Measurements from ENCODE around the gene TMEM115.
A peak's percentile ranks its signal among the peaks of the same experiment; 100 is the strongest.

TMEM115 gene

GRCh38 chr3:50401978-50402595, 42.8 kb upstream of the TMEM115 start:
- Histone ChIP-seq H3K9me3 (ENCODE audit: control insufficient read depth, insufficient read depth, low read depth, low read length) (no peaks in the 10 kb centered on the region), H3K36me3 (ENCODE audit: control insufficient read depth in 2 of 2, insufficient read depth in 1 of 2, low read length in 2 of 2) (no peaks in the 10 kb centered on the region), H3K4me3 (ENCODE audit: low read depth, low read length) (no peak overlapping the region), H3K27ac (ENCODE audit: extremely low read depth, low read depth, low read length) (no peak overlapping the region), H3K4me1 (ENCODE audit: control insufficient read depth, insufficient read depth, low read length) (no peaks in the 10 kb centered on the region)
- ChIA-PET CTCF (no interaction called here), POLR2A (no interaction called here)
- TF ChIP-seq ZNF366 (tag by site-specific recombination; conservative IDR thresholded peaks at IDR 0.05) (no peak), ZIC2 (tag by site-specific recombination; IDR thresholded peaks at IDR 0.05) (0 out of 2 replicates have a peak, but pooled peaks have one; percentile 24)

DNA sequence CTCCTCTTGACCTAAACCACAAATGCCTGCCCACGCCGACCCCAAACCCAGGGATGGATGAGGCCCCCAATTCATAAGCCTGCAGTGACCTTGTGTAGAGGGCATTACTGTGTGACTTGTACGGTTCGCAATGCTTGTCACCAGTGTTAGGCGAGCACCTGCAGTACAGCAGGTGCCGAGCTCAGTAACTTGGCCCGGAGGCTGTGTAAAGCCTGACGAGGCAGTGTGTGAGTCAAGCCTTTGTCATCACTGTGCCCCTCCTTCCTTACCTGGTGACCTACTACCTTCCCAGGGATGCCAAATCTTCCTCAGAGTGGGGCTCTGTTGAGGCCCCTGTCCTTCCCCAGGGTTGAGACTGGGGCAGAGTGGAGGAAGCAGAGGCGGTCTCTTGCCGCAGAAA, 37.2 kb upstream of the TMEM115 start:
- CTCF ChIA-PET, result no interaction called here
- Histone ChIP-seq H3K36me3 (ENCODE audit: control insufficient read depth in 2 of 2, insufficient read depth in 1 of 2, low read length in 2 of 2) (no peaks in the 10 kb centered on the region), H3K9me3 (ENCODE audit: control insufficient read depth, insufficient read depth, low read depth, low read length) (no peaks in the 10 kb centered on the region), H3K27ac (ENCODE audit: extremely low read depth, low read depth, low read length) (no peak overlapping the region), H3K4me1 (ENCODE audit: control insufficient read depth, insufficient read depth, low read length) (no peaks in the 10 kb centered on the region), H3K4me3 (ENCODE audit: low read depth, low read length) (no peak overlapping the region)
- POLR2A ChIA-PET, result no interaction called here
- TF ChIP-seq ZNF114 (tag by site-specific recombination; IDR thresholded peaks at IDR 0.05), result no peak
- no peak for TF ChIP-seq ZNF138 (tag by site-specific recombination; IDR thresholded peaks at IDR 0.05; ENCODE audit: borderline replicate concordance)
- TF ChIP-seq ZNF664 (tag by site-specific recombination; IDR thresholded peaks at IDR 0.05), result no peak
- TF ChIP-seq ZNF214 (tag by site-specific recombination; IDR thresholded peaks at IDR 0.05; ENCODE audit: borderline replicate concordance), result no peak
- no peak for TF ChIP-seq ZFHX2 (tag by site-specific recombination; conservative IDR thresholded peaks at IDR 0.05)
- no peak for TF ChIP-seq KLF16 (tag by site-specific recombination; IDR thresholded peaks at IDR 0.05)
- no peak for TF ChIP-seq ZNF362 (tag by site-specific recombination; IDR thresholded peaks at IDR 0.05)
- no peak for TF ChIP-seq ZNF747 (tag by site-specific recombination; IDR thresholded peaks at IDR 0.05)
- TF ChIP-seq PRDM10 (tag by site-specific recombination; IDR thresholded peaks at IDR 0.05), result no peak
- TF ChIP-seq ZNF133 (tag by site-specific recombination; IDR thresholded peaks at IDR 0.05), result no peak
- no peak for TF ChIP-seq OSR2 (tag by site-specific recombination; IDR thresholded peaks at IDR 0.05)
- TF ChIP-seq ZNF549 (tag by site-specific recombination; IDR thresholded peaks at IDR 0.05), result no peak
- no peak for TF ChIP-seq SETDB1 (IDR thresholded peaks at IDR 0.05; ENCODE audit: insufficient read length, low read length)

DNA sequence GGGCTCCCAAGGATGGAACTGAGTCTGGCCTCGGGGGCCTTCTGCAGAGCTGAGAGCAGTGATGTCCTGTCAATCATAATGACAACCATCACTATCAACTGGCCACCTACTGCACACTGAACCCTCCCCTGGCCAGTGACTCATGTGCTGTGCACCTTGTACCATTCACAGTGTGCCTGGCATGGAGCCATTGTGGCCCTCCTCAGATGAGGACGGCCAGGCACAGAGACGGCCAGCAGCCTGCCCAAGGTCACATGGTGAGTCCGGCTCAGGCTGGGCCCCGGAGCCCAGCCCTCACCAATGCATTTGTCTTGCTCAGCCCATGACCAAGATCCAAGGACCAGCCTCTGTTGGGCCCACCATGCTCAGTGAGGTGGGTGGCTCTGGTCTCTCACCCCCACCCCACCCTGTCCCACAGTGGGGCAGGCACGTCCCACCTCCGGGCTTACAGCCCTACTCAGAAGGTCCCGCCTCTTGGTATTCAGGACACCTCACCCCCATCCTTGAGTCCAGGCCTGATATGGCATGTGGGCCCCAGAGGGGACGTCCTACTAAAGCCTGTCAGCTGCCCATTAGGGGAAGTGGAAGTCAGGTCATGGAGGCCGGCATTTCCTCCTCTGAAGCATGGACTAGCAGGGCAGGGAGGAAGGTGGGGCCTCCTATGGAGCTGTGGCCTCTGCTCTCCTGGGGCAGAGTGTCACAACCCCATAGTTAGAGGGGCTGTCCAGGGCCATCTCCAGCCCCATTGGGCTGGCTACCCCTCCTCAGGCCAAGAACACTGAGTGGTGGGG, 35.9 kb upstream of the TMEM115 start:
- no peaks in the 10 kb centered on the region for H3K9me3 ChIP-seq (ENCODE audit: control insufficient read depth, insufficient read depth, low read depth, low read length)
- H3K27ac ChIP-seq (ENCODE audit: extremely low read depth, low read depth, low read length), result no peak overlapping the region
- no peaks in the 10 kb centered on the region for H3K4me1 ChIP-seq (ENCODE audit: control insufficient read depth, insufficient read depth, low read length)
- H3K4me3 ChIP-seq (ENCODE audit: low read depth, low read length), result no peak overlapping the region
- ChIA-PET POLR2A (no interaction called here), CTCF (no interaction called here)
- no peaks in the 10 kb centered on the region for H3K36me3 ChIP-seq (ENCODE audit: control insufficient read depth in 2 of 2, insufficient read depth in 1 of 2, low read length in 2 of 2)
- TF ChIP-seq KLF1 (tag by site-specific recombination; IDR thresholded peaks at IDR 0.05), result no peak
- TF ChIP-seq ZNF645 (tag by site-specific recombination; IDR thresholded peaks at IDR 0.05), result no peak
- TF ChIP-seq ZNF211 (tag by site-specific recombination; IDR thresholded peaks at IDR 0.05; ENCODE audit: low read depth), result no peak
- TF ChIP-seq ZBTB8A (tag by site-specific recombination; IDR thresholded peaks at IDR 0.05), result no peak
- TF ChIP-seq GLI2 (tag by site-specific recombination; IDR thresholded peaks at IDR 0.05; ENCODE audit: borderline replicate concordance, low read depth), result no peak
- TF ChIP-seq PATZ1 (tag by site-specific recombination; IDR thresholded peaks at IDR 0.05), result no peak
- no peak for TF ChIP-seq ZNF155 (tag by site-specific recombination; IDR thresholded peaks at IDR 0.05)
- TF ChIP-seq ZNF549 (tag by site-specific recombination; IDR thresholded peaks at IDR 0.05), result no peak

All from HEK293 (cell line).